GM12891 (cell line): Measurements from ENCODE around the gene ATP8A2.

ENCODE experiments used
- DNase-seq: peaks from one replicate; pipeline ENCODE4 v3.0.0; 2011; ENCODE audit warnings: low spot score; ENCODE audit not compliant: insufficient read length
- FAIRE-seq: peaks from 2 replicates; lab custom pipeline; 2011; peaks lifted over from hg19 to GRCh38; lab: Jason Lieb, UNC
- PAX5 ChIP-seq: IDR thresholded peaks from 2 replicates; pipeline ENCODE4 v1.6.1; 2011; ENCODE audit warnings: low read length, moderate library complexity, mild to moderate bottlenecking; ENCODE audit not compliant: insufficient read depth, severe bottlenecking
- POLR2A ChIP-seq: IDR thresholded peaks from 2 replicates; pipeline ENCODE4 v1.6.1; 2011; ENCODE audit warnings: low read depth, low read length, control low read depth
- POLR2AphosphoS5 ChIP-seq: IDR thresholded peaks from 2 replicates; pipeline ENCODE4 v1.6.1; 2011; ENCODE audit warnings: low read depth, low read length, control low read depth
- POU2F2 ChIP-seq: IDR thresholded peaks from 2 replicates; pipeline ENCODE4 v1.6.1; 2011; ENCODE audit warnings: low read depth, mild to moderate bottlenecking, control low read depth, low read length, moderate library complexity
- SPI1 ChIP-seq: IDR thresholded peaks from 2 replicates; pipeline ENCODE4 v1.6.1; 2011; ENCODE audit warnings: low read depth, low read length, control low read depth
- TAF1 ChIP-seq: IDR thresholded peaks from 2 replicates; pipeline ENCODE4 v1.6.1; 2011; ENCODE audit warnings: low read depth, low read length, control low read depth

The ATP8A2 gene

DNA sequence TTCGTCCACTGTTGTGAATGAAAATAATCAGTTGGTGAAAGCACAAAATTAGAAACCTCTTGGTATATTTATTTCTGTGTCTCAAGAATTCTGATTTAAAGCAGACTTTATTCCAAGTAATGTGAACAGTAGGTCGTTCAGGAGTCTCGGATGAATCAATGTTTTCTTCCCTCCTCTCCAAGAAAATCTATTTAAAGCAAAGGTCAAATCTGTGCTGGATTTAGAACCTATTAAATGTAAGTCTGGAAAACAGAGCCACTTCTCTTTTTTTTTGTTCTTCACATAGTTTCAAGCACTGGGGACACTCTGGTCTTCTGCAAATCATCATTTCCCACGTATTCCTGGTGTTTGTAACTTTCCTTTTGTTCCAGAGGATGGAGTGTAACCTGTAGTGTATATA is 312.7 kb downstream of the ATP8A2 start:
- TF ChIP-seq PAX5 (no peak), POLR2AphosphoS5 (no peak), POLR2A (no peak), SPI1 (no peak), TAF1 (no peak), POU2F2 (no peak)
- no peak for DNase-seq
- FAIRE-seq: no peak

DNA sequence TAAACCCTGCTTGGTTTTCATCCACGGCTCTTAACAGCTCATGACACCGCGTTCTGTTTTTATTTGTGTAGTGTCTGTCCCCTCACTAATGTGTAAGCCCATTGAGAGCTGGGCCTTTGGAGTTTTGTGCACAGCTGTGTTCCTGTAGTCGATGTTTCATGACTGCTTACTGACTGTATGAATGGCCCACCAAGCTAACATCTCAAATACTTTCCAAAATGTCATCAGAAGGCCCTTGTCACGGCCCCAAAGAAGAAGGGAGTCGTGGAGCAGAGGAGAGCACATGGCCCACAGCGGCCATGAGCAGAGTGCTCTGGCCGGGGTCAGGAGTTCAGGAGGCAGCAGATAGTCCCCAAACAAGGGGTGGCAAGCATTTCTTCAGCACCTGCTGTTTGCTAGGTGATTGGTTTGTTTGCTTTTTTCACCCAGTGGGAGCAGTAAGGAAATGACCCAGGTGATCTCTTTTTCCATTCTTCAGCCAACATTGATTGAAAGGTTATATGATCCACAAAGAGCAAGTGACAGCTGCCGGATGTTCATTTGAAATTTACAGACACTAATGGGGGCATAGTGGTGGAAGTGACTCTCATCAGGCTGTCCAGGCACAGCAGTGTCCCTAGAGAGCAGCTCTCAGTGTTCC is 315.2 kb downstream of the ATP8A2 start:
- no peak for TF ChIP-seq POLR2A
- no peak for TF ChIP-seq POLR2AphosphoS5
- TF ChIP-seq PAX5: no peak
- no peak for TF ChIP-seq POU2F2
- TF ChIP-seq TAF1: no peak
- no peak for TF ChIP-seq SPI1
- FAIRE-seq (no peak), DNase-seq (no peak)

DNA sequence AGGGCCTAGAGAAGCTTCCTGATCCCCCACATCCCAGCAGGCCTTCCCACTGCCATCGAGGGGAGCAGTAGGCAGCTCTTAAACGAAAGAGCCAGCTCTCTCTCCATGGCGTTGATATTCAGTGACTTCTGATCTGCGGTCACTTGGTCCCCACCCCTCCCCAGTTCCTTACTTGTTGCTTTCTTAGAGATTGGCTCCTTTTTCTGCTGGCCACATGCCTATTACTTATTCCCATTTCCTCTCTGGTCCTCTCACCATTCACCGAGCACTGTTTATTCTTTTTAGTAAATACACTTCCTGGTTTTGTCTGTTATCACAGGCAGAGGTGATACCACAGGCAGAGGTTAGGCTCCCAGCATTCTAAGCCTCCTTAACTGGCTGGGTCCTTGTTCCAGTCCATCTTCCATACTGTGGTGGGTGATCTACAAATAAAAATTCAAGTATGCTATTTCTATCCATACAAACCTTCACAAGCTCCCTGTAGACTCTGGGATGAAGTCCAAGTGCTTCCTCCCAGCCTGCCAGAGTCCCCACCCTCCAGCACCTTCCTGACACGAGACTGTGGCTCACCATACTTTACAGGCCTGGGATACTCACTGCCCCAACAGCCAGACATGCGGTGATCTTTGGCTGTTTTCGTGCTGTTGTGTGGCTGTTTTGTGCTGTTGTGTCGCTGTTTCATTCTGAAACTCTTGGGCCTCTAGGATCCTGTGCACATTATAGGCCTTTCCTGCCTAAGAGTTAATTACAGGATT is 315.9 kb downstream of the ATP8A2 start:
- no peak for FAIRE-seq

DNA sequence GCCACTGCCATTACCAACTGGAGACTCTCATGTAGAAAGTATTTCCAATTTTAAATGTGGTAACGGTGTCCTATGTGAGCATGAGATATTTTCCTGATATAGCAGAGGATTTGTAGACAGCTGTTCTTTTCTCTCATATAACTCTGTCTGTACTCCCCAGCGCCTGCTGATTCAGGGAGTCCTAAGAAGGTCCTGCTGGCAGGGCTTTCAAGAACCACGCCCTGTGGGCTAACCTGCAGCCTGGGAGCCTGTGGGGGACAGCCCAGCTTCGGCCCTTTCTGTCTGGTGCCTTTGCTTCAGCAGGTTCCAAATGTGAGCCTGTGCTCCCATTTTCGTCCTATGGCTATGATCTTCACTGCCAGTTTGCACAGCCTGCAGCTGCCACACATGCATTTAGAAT is 316.8 kb downstream of the ATP8A2 start:
- FAIRE-seq (no peak), DNase-seq (no peak)
- TF ChIP-seq POU2F2: no peak
- TF ChIP-seq TAF1: no peak
- TF ChIP-seq PAX5: no peak
- no peak for TF ChIP-seq POLR2AphosphoS5
- TF ChIP-seq POLR2A: no peak
- no peak for TF ChIP-seq SPI1

More for the DNA sequence above, 315.9 kb downstream of the ATP8A2 start:
- no peak for DNase-seq
- TF ChIP-seq PAX5 (no peak), SPI1 (no peak), POU2F2 (no peak), POLR2A (no peak), POLR2AphosphoS5 (no peak), TAF1 (no peak)

DNA sequence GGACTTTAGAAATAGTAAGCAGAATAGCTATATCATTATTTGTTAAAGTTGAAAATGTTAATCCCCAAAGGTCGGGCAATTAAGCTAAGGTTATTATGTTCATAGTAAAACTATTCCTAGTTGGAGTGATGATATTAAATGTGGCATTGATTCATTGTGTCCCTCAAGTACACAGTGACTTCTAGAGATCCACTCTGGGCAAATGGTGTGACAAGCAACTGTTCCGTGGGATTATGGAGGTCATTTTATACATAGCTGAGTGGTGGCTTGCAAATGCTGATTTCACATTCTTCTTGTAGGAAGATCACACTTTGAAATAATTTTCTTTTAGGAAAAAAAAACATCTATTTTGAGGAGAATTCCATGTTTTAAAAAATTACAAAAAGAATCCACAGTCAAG is 317.8 kb downstream of the ATP8A2 start:
- DNase-seq: no peak
- no peak for FAIRE-seq
- TF ChIP-seq POLR2AphosphoS5: no peak
- no peak for TF ChIP-seq POU2F2
- no peak for TF ChIP-seq TAF1
- no peak for TF ChIP-seq SPI1
- no peak for TF ChIP-seq POLR2A
- no peak for TF ChIP-seq PAX5

DNA sequence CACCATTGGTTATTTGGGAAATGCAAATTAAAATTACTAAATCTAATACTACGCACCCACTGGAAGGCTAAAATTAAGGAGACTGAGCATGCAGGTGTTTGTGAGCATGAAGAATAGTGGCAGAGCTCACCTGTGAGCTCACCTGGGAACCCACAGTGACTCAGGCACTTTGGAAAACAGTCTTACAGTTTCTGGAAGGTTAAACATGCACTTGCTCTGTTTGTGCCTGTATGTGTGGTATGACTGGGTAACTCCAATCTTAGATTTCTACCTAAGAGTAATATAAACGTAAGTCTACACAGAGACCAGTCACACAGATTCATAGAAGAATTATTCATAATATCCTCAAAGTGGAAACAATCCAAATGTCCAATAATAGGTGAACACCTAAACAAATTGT is 318.8 kb downstream of the ATP8A2 start:
- no peak for DNase-seq
- FAIRE-seq: no peak
- TF ChIP-seq PAX5 (no peak), TAF1 (no peak), POU2F2 (no peak), SPI1 (no peak), POLR2A (no peak), POLR2AphosphoS5 (no peak)

DNA sequence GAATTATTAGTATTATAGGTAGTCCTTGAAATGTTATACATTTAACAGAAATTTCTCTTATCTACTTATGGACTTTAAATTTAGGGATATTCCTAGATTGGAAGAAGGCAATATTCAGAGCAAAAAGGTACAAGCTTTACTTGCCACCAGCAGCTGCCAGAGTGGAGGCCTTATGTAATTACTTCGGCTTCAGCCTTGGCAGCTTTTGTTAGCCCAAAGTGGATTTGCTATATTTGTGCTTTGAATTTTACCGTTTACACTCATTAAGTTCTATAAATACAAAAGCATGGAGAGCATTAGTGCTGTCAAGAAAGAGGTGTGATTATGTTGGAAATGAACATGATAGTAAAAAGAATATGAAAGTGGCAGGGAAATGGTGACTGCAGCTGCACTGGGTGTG is 319.9 kb downstream of the ATP8A2 start:
- FAIRE-seq: no peak
- DNase-seq: no peak
- TF ChIP-seq TAF1: no peak
- no peak for TF ChIP-seq PAX5
- no peak for TF ChIP-seq POLR2AphosphoS5
- no peak for TF ChIP-seq SPI1
- TF ChIP-seq POLR2A: no peak
- no peak for TF ChIP-seq POU2F2

DNA sequence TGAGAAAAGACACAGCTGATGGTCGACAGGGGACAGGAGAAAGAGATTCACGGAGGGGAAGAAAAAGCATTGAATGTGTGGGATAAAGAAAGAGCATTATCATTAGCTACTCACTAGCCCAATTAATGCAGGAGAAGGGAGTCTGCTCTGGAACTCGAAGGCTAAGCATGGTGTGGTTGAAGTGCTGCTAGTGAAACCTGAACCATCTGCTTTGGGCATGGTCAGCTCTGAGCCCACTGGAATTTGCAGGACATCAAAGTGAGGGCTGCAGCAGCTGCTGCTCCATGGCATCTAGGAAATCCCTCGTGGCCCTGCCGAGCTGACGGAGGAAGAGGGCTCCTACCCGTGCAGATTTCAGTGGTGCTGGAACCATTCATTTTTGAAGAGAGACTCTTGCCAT is 320.3 kb downstream of the ATP8A2 start:
- DNase-seq (no peak), FAIRE-seq (no peak)
- TF ChIP-seq POU2F2: no peak
- no peak for TF ChIP-seq PAX5
- no peak for TF ChIP-seq POLR2A
- TF ChIP-seq SPI1: no peak
- TF ChIP-seq TAF1: no peak
- no peak for TF ChIP-seq POLR2AphosphoS5

DNA sequence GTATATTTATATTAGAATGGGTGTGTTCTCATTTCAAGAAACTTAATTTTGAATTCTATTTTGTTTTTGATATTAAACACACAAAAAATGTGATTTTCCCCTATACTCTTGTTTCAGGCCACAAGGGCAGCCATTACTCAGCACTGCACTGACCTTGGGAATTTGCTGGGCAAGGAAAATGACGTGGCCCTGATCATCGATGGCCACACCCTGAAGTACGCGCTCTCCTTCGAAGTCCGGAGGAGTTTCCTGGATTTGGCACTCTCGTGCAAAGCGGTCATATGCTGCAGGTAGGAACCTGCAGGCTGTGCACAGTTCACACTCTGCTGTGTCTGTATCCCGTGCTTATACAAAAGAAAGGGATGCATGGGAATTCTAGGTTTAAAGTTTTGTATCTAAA is 327.3 kb downstream of the ATP8A2 start:
- TF ChIP-seq SPI1 (no peak), TAF1 (no peak), POU2F2 (no peak), POLR2A (no peak), POLR2AphosphoS5 (no peak), PAX5 (no peak)
- no peak for FAIRE-seq
- no peak for DNase-seq
